ENCODE results near the gene HDLBP. TPM values are rescaled to one million over a fixed set of nuclear protein-coding genes. Genes with fewer than 3 reads are reported as not detected.

The HDLBP gene
- total RNA-seq, 1 donor = 929 TPM

DNA sequence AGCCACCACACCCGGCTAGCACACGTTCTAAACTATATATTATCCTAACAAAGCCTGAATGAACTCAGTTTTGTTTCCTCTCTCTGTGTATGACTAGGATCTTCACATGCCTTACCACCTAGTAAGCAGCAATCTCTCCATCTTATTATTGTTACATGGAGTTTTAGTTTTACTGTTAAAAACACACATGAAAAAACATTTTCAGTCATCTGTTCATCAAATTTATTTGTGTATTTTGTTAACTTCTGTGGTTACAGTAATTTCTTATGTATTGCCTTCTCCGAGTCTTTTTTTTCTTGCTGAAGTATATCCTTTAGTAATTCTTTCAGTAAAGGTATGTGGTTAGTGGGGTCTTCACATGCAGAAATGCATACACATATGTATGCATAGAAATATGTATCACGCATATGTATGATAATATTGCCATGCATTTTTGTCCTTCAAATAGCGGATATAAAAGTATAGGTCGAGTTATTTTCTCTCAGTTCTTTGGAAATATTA, 95.6 kb downstream of the HDLBP start:
- no peak for TF ChIP-seq CTCF (IDR thresholded peaks at IDR 0.05; ENCODE audit: insufficient read depth, low read length)
- H3K4me3 ChIP-seq (ENCODE audit: low read depth, low read length) = no peak overlapping the region
- no peak for DNase-seq (ENCODE audit: low read depth)

GRCh38 chr2:241219030-241219382, 96.5 kb downstream of the HDLBP start:
- peak overlapping the region; percentile 71 for H3K4me3 ChIP-seq (ENCODE audit: low read depth, low read length)
- no peak for DNase-seq (ENCODE audit: low read depth)
- TF ChIP-seq CTCF (IDR thresholded peaks at IDR 0.05; ENCODE audit: insufficient read depth, low read length) = no peak

GRCh38 chr2:241218131-241219029, 97.1 kb downstream of the HDLBP start:
- TF ChIP-seq CTCF (IDR thresholded peaks at IDR 0.05; ENCODE audit: insufficient read depth, low read length) = peak; percentile 27

DNA sequence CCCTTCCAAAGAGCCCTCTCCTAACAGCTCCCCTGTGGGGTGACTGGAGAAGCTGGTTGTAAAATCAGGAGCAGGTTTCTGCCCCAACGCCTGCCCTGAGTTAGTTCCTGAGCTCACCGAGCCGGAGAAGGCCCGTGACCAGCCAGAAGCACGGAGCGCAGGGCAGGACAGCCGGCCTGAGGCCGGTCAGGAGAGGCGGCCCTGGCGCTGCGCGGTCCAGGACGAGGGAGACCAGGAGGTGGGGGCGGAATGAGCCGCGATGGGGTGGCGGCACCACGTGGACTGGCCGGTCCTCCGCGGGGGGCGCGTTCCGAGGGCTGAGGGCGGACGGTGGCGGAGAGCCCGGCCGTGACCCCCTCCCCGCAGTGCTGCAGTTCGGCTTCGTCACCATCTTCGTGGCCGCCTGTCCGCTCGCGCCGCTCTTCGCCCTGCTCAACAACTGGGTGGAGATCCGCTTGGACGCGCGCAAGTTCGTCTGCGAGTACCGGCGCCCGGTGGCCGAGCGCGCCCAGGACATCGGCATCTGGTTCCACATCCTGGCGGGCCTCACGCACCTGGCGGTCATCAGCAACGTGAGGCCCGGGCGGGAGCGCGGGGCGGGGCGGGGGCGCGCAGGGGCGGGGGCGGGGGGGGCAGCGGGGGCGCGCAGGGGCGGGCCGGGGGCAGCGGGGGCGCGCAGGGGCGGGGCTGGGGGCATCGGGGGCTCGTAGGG, 98.0 kb downstream of the HDLBP start:
- peak; percentile 65 for DNase-seq (ENCODE audit: low read depth)
- TF ChIP-seq CTCF (IDR thresholded peaks at IDR 0.05; ENCODE audit: insufficient read depth, low read length) = peak; percentile 1
- peak overlapping the region; percentile 61 for H3K4me3 ChIP-seq (ENCODE audit: low read depth, low read length)

More at GRCh38 chr2:241218131-241219029, 97.1 kb downstream of the HDLBP start:
- H3K4me3 ChIP-seq (ENCODE audit: low read depth, low read length) = peak overlapping the region; percentile 71
- DNase-seq (ENCODE audit: low read depth) = peak; percentile 21

DNA sequence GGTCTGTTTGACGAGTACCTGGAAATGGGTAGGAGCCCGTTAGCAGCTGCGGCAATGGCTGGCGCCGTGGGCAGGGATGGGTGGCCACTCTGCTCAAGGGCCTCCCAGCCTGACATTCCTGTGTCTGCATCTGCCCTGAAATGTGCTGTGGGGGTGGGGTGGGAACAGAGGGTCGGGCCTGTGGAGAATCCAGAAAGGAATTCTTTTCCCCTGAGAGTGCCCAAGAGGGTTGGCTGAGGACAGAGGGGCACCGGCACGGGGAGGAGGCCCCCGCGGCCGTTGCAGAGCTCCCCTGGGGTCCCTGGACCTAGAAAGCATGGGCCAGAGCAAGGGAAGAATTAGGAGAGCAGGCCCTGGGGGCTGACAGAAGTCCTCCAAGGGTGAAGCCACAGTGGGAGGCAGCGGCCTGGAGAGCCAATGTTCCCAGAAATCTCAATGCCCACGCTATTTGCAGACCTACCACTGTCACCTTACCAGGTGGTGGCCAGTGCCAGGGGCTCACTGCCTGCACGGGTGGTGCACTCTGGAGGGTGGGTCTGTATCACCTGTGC, 99.2 kb downstream of the HDLBP start:
- no peak overlapping the region for H3K4me3 ChIP-seq (ENCODE audit: low read depth, low read length)
- TF ChIP-seq CTCF (IDR thresholded peaks at IDR 0.05; ENCODE audit: insufficient read depth, low read length) = no peak
- no peak for DNase-seq (ENCODE audit: low read depth)

DNA sequence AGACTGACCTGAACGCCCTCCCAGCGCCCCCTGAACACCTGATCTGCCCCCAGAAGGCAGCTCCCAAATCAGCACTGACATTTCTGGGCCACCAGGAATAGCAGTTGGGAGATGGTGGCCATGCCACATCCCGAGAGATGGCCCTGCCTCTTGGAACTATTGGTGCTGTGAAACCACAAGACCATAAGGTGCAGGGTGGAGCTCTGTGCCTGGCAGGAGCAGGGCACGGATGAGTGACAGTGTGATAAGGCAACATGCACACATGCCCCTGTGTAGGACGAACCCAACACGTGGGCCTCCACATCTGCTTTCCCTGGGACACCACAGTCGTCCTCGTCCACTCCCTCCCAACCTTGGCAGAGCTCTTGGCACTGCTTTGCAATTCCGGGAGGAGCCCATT, 100.1 kb downstream of the HDLBP start:
- no peak overlapping the region for H3K4me3 ChIP-seq (ENCODE audit: low read depth, low read length)
- no peak for DNase-seq (ENCODE audit: low read depth)
- TF ChIP-seq CTCF (IDR thresholded peaks at IDR 0.05; ENCODE audit: insufficient read depth, low read length) = no peak

Data from fibroblast of the aortic adventitia (primary cell).